CD4-positive, alpha-beta T cell (primary cell): ENCODE measurements around the gene KAT2B. TPM values are rescaled to one million over a fixed set of nuclear protein-coding genes. Genes with fewer than 3 reads are reported as not detected.

Experiments
- ATAC-seq: fragments of 200-7000 bp; cut with Tn5 transposase; one replicate; pipeline ENCODE4 v1.10.0; 2022; ENCODE audit warnings: mild to moderate bottlenecking; ENCODE audit not compliant: poor library complexity
- CTCF ChIA-PET: fragments of 350-600 bp; sonication (Branson Sonifier 250); formaldehyde crosslinking; loops from one replicate; lab custom pipeline; 2021; ENCODE audit warnings: antibody characterized with exemption, inconsistent platforms; lab: Charles Lee
- POLR2A ChIA-PET: fragments of 350-600 bp; sonication (Branson Sonifier 250); formaldehyde crosslinking; loops from one replicate; lab custom pipeline; 2021; ENCODE audit warnings: antibody characterized with exemption, inconsistent platforms; lab: Charles Lee
- DNase-seq, 14 experiments: peaks; one replicate each; pipeline ENCODE4 v3.0.0-alpha.2; 2013 to 2020; ENCODE audit warnings: mixed read lengths in 2 of 14
- H3K27ac ChIP-seq, 2 donors: one replicate each; pipeline versions ENCODE4 v1.5.1 to v1.7.0; 2013; ENCODE audit warnings: low read length in 2 of 2, low read depth in 1 of 2, mild to moderate bottlenecking in 1 of 2
- H3K27me3 ChIP-seq, 2 experiments: 1 replicate in 1 of 2; 2 replicates in 1 of 2; pipeline versions ENCODE4 v1.6.1 to v1.7.0; 2013; ENCODE audit warnings: low read length in 2 of 2, control low read depth in 1 of 2, mild to moderate bottlenecking in 1 of 2, moderate library complexity in 1 of 2; ENCODE audit not compliant: insufficient read depth in 2 of 2, control insufficient read depth in 1 of 2
- H3K36me3 ChIP-seq: one replicate; pipeline ENCODE4 v1.6.1; 2013; ENCODE audit warnings: low read length, control low read depth; ENCODE audit not compliant: insufficient read depth
- H3K4me1 ChIP-seq: one replicate; pipeline ENCODE4 v1.6.1; 2013; ENCODE audit warnings: low read length, control low read depth; ENCODE audit not compliant: insufficient read depth
- H3K4me3 ChIP-seq: one replicate; pipeline ENCODE4 v1.5.1; 2013; ENCODE audit warnings: mild to moderate bottlenecking, low read length, moderate library complexity
- H3K9me3 ChIP-seq, 2 experiments: 1 replicate in 1 of 2; 2 replicates in 1 of 2; pipeline versions ENCODE4 v1.6.1 to v1.7.0; 2013; ENCODE audit warnings: low read length in 2 of 2, mild to moderate bottlenecking in 2 of 2, control low read depth in 1 of 2, moderate library complexity in 1 of 2; ENCODE audit not compliant: control insufficient read depth in 1 of 2, insufficient read depth in 1 of 2
- H3K27ac Mint-ChIP-seq: one replicate; pipeline ENCODE4 v1.8.0; 2020; ENCODE audit warnings: mixed read lengths
- H3K27me3 Mint-ChIP-seq: one replicate; pipeline ENCODE4 v1.8.0; 2021; ENCODE audit warnings: mixed read lengths
- H3K36me3 Mint-ChIP-seq: one replicate; pipeline ENCODE4 v1.8.0; 2021; ENCODE audit warnings: low read depth, mixed read lengths
- H3K4me1 Mint-ChIP-seq: one replicate; pipeline ENCODE4 v1.8.0; 2021; ENCODE audit warnings: low read depth, mixed read lengths
- H3K4me3 Mint-ChIP-seq: one replicate; pipeline ENCODE4 v1.8.0; 2020; ENCODE audit warnings: mild to moderate bottlenecking, mixed read lengths
- H3K9me3 Mint-ChIP-seq: one replicate; pipeline ENCODE4 v1.8.0; 2020; ENCODE audit warnings: mixed read lengths
- CTCF ChIP-seq: fragments of 200-600 bp; IDR thresholded peaks from one replicate; pipeline ENCODE4 v1.8.0; 2022; ENCODE audit warnings: antibody characterized with exemption, mild to moderate bottlenecking
- intact Hi-C, 2 experiments: fragments of 100-400 bp; cut with DNase I in 1 of 2; cut with micrococcal nuclease in 1 of 2; formaldehyde crosslinking; loops; one replicate each; pipeline versions ENCODE4 v1.15.1 to v1.9.0; 2023 to 2025; cut with DNase I, micrococcal nuclease
- microRNA-seq: library from miRNA; unstranded; fragments of <30 nt; microRNA quantifications from one replicate; pipeline ENCODE4 v1.2.0, GENCODE V29; 2021; ENCODE audit warnings: borderline microRNAs expressed, borderline replicate concordance
- total RNA-seq, 174 experiments: library from RNA in 2 of 174; stranded (reverse) in 2 of 174; gene quantifications; one replicate each; pipeline ENCODE4 v1.2.3 and lab custom pipeline; 2021 to 2026

The KAT2B gene
- total RNA-seq, 2 experiments from 2014 or later, result 50.9 to 54.4 TPM

GRCh38 chr3:20197775-20198174 lies 157.5 kb downstream of the KAT2B start:
- H3K9me3 Mint-ChIP-seq, result no peaks in the 10 kb centered on the region
- Histone ChIP-seq H3K9me3 (no peaks in the 10 kb centered on the region), H3K4me1 (peaks cover 4% of the 10 kb centered on the region), H3K27me3 (no peaks in the 10 kb centered on the region), H3K4me3 (no peak overlapping the region), H3K27ac (no peak overlapping the region), H3K36me3 (no peaks in the 10 kb centered on the region)
- peaks cover 10% of the 10 kb centered on the region for H3K4me1 Mint-ChIP-seq
- no peak for ATAC-seq
- ChIA-PET POLR2A (interaction anchor here (1.5 kb wide), 1 partner anchor 11 kb away, joined by 4 read pairs; the partner anchor contains the start of gene SGO1), CTCF (no interaction called here)
- DNase-seq, result peak in 1 of 14 experiments; percentile 18
- no peak overlapping the region for H3K27ac Mint-ChIP-seq
- no peaks in the 10 kb centered on the region for H3K36me3 Mint-ChIP-seq
- no peaks in the 10 kb centered on the region for H3K27me3 Mint-ChIP-seq
- intact Hi-C loops, result no loop called here
- H3K4me3 Mint-ChIP-seq, result no peak overlapping the region
- TF ChIP-seq CTCF, result no peak

- Histone ChIP-seq H3K9me3 (no peaks in the 10 kb centered on the region), H3K27me3 (no peaks in the 10 kb centered on the region), H3K4me3 (no peak overlapping the region), H3K4me1 (peaks cover 4% of the 10 kb centered on the region), H3K27ac (no peak overlapping the region), H3K36me3 (no peaks in the 10 kb centered on the region)
- no peak for TF ChIP-seq CTCF
- Mint-ChIP-seq H3K4me3 (no peak overlapping the region), H3K36me3 (no peaks in the 10 kb centered on the region), H3K27me3 (no peaks in the 10 kb centered on the region), H3K9me3 (no peaks in the 10 kb centered on the region), H3K4me1 (peaks cover 10% of the 10 kb centered on the region), H3K27ac (no peak overlapping the region)
- POLR2A ChIA-PET, result interaction anchor here (0.9 to 1.0 kb wide), 2 partner anchors 10 to 14 kb away, joined by 3 read pairs; no protein-coding TSS in a partner anchor
- ATAC-seq (no peak), DNase-seq (no peak)
- intact Hi-C loops, result no loop called here
- CTCF ChIA-PET, result no interaction called here
These were observed 160.9 kb downstream of the KAT2B start for GRCh38 chr3:20201143-20201542.

Small RNA genes within 50 kb of the gene (microRNA-seq; reads per million reads assigned to microRNA genes)
- gene MIR3135A, result 0.61 reads per million

Other genes starting within 250 kb of the KAT2B start
- 1 to 10 TPM in 1 of 2 experiments, under 1 TPM in 1; 0.99 to 1.2 TPM for gene EFHB, start 106.2 kb upstream of the KAT2B start, total RNA-seq
- gene RAB5A, start 93.3 kb upstream of the KAT2B start, total RNA-seq, result 100 to 1,000 TPM; 120 to 125 TPM
- not detected for gene PP2D1, start 28.2 kb upstream of the KAT2B start, total RNA-seq
- gene SGO1, start 145.8 kb downstream of the KAT2B start, total RNA-seq, result not detected